Stimulated activated CD4-positive, alpha-beta T cell treated with anti-CD3 and anti-CD28 coated beads, Interleukin-4, amount 100 ng/mL, for 4 hours (primary cell): Measurements from ENCODE around the gene MAZ.
A peak's percentile ranks its signal among the peaks of the same experiment; 100 is the strongest.
"Not testable (repeated sequence)": the region's sequence is repeated elsewhere in the genome, so short reads cannot be mapped to it uniquely, and the experiment has no call there.

Source experiments
- DNase-seq, 2 experiments: peaks; one replicate each; pipeline ENCODE4 v3.0.0-alpha.2; 2020

Gene MAZ

GRCh38 chr16:29806099-29806579 is at the start of gene MAZ:
TSS of gene MAZ (plus strand) at chr16:29806529. CDS start at chr16:29806702, 173 bp downstream.
- DNase-seq: peak in 1 of 2 experiments; percentile 80

DNA sequence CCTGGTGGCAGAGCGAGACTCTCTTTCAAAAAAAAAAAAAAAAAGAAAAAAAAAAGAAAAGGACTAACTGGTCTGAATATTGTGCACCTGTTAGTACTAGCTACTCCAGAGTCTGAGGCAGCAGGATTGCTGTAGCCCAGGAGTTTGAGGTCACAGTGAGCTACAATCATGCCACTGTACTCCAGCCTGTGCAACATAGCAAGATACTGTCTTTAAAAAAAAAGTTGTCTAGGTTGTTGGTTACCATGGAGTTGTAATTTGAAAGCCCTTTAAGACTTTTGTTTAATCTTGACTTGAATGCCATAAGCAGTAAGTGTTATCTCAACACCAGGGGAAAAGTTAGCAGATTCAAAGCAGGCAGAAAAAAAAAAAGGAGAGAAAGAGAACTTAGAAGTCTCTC is 49.7 kb upstream of the MAZ start:
- no peak for DNase-seq

GRCh38 chr16:29757086-29757485 is 49.2 kb upstream of the MAZ start:
- not testable (repeated sequence) for DNase-seq

- DNase-seq: no peak
Measured at GRCh38 chr16:29757950-29758466, 48.3 kb upstream of the MAZ start.

DNA sequence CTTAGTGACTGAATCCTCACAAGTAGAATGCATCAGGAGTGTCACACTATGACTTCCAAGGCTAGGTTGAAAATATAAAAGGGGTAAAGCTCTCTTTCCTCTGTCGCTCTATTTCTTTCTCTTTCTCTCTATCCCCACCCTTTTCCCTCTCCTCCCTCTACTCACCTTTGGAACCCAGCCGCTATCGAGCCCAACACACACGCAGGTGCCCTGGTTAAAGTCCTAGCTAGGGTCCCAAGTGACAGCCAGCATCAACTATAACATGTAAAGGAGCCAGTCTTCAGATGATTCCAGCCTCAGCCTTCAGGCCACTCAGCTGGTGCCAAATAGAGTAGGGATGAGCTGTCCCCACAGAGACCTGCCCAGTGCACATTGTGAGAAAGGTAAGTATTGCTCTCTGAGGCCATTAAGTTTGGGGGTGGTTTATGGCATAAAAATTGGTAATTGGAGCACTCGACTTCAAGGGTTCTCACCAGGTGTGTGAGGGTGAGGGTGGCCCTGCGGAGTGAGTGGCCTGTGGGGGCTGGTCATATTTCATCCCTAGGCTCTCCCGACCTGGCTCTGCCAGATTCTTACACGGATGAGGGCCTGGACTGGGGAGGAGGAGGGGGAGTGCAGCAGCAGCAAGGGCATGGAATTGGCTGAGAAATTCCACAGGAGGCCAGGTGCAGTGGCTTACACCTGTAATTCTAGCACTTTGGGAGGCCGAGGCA is 45.6 kb upstream of the MAZ start:
- no peak for DNase-seq

GRCh38 chr16:29761280-29761651 is 45.1 kb upstream of the MAZ start:
- DNase-seq: not testable (repeated sequence)

GRCh38 chr16:29761882-29762281 is 44.4 kb upstream of the MAZ start:
- no peak for DNase-seq

- DNase-seq: no peak
Measured at GRCh38 chr16:29763326-29763725, 43.0 kb upstream of the MAZ start.

- no peak for DNase-seq
Measured at GRCh38 chr16:29765167-29766032, 40.9 kb upstream of the MAZ start.

DNA sequence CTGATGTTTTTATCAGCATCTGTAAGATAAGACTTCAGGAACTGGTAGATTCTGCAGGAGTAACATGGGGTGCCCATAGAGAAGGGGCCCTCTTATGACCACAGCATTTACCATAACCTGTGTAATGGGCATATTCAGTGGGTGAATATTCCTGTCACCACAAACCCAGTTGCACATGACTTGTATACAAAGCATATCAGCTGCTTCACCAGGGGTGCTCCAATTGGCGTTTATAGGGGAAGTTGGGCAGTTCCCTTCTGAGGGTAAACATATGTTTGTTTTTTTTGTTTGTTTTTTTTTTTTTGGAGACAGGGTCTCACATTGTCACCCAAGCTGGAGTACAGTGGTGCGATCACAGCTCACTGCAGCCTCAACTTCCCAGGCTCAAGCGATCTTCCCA is 39.8 kb upstream of the MAZ start:
- DNase-seq: no peak

DNA sequence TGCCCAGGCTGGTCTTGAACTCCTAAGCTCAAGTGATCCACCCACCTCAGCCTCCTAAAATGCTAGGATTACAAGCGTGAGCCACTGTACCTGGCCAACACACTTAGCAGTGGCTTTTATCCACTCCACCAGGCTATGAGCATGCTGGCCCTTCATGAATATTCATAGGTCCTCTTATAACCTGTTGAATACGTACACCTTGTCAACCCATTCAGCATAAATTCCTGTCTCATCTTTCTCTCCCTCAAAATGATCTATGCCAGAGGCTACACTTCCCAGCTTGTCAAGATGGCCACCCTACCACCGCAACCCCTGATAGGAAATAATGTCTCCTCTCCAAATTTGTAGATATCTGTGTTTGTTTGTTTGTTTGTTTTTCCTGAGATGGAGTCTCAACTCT is 39.3 kb upstream of the MAZ start:
- DNase-seq: no peak

GRCh38 chr16:29769507-29769906 is 36.8 kb upstream of the MAZ start:
- DNase-seq: no peak

- DNase-seq: no peak
Measured at GRCh38 chr16:29770250-29770929, 35.9 kb upstream of the MAZ start.

DNA sequence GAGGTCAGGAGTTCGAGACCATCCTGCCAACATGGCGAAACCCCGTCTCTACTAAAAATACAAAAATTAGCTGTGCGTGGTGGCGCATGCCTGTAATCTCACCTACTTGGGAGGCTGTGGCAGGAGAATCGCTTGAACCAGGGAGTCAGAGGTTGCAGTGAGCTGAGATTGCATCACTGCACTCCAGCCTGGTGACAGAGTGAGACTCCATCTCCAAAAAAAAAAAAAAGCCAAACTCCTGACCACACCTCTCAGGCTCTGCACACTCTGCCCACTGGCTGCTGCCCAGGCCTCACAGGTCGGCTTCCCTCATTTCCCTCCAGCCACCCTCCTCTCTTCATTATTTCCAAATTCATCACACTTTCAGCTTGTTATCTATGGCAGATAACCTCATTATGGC is 34.0 kb upstream of the MAZ start:
- DNase-seq: not testable (repeated sequence)

DNA sequence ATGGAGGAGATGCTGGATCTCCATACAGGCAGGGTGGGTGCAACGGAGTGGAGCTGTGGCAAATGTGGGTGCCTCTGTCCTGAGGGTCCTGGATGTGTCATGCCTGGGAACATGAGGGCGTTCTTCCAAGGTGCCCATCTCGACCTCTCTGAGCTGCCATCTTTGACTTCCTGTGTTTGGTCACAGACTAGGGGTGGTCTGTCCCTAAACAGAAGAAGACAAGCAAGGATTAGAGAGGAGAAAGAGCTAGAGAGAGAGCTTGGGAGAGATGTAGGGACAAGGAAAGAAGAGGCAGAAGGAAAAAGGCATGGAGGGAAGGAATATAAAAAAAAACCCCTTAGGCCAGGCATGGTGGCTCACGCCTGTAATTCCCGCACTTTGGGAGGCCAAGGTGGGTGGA is 31.6 kb upstream of the MAZ start:
- DNase-seq: no peak

DNA sequence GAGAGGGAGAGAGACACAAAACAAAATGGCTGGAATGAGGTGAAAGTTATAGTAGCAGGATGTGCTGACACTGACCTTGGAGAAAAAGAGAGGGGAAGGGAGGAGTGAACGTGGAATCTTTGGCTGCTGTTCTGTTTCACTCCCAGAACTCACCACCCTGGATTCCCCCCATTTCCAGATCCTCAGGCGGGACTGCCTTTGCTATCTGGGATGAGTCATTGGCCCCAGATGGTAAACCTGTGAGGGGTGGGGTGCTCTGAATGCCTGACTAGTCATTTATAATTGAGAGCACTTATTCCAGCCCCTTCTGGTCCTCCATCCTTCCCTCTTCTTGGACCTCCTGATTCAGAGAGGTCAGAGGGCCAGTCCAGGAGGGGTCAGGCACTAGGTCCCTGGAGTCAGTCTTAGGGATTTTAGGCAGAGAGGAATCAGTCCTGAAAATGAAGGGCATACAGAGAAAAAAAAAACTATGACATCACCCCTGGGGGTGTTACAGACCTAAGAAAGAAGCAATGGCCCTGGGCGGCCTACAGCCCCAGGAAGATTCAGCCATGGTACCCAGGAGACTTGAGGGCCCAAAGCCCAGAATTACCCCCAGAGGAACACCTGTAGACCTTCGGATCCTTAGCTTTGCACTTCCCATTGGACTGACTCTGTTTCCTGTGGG is 30.5 kb upstream of the MAZ start:
- DNase-seq: no peak

DNA sequence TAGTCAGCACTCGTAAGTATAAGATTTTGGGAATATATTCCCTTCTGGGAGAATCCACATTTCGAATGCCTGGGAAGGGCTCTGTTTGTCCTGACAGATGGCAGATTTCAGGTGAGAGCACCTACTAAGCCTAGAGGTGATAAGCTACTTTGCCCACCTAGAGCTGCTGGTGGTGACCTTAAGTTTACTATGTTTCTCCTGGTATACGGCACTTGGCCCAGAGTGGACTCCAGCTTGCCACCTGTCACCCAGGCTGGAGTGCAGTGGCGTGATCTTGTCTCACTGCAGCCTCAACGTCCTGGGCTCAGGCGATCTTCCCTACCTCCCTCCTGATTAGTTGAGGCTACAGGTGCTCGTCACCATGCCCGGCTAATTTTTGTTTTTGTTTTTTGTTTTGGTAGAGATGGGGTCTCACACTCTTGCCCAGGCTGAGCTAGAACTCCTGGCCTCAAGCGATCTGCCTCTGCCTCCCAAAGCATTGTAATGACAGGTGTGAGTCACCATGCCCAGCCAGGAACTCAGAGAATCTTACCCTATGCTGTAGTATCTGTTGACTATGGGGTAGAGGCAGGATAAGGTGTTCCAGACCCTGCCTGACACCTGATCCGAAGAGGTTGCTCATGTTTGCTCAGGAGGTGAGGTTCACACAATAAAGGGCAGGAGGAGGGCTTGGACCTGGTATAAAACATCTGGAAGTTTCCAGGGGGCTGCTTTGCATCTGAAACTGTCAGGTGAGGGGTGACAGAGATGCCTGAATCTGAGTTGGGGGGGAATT is 28.6 kb upstream of the MAZ start, which contains the start of gene ZG16:
Gene ZG16 (plus strand): TSS at position 681 of the 775 bp plus-strand sequence. CDS start 1,011 bp downstream, outside the sequence.
- DNase-seq: no peak

- no peak for DNase-seq
Measured at GRCh38 chr16:29779474-29779873, 26.9 kb upstream of the MAZ start.

- not testable (repeated sequence) for DNase-seq
Measured at GRCh38 chr16:29783094-29783953, 23.0 kb upstream of the MAZ start.

GRCh38 chr16:29784157-29784556 is 22.2 kb upstream of the MAZ start:
- DNase-seq: peak in 1 of 2 experiments; percentile 27
